Neural progenitor cell (in vitro differentiated cells): ENCODE results near the gene RIMS1.

Experiments used
- EZH2 ChIP-seq: fragments of 200-600 bp; sonication (generic); IDR thresholded peaks from 2 replicates; pipeline ENCODE4 v1.6.1; 2017; ENCODE audit warnings: antibody characterized with exemption, mild to moderate bottlenecking, moderate library complexity
- EZH2phosphoT487 ChIP-seq: fragments of 200-600 bp; sonication (generic); IDR thresholded peaks from 2 replicates; pipeline ENCODE4 v1.6.1; 2017; ENCODE audit warnings: antibody characterized with exemption
- TF ChIP-seq, protein P1 (sequence below): fragments of 200-600 bp; sonication (generic); IDR thresholded peaks from 2 replicates; pipeline ENCODE4 v1.5.1; 2017; ENCODE audit warnings: antibody characterized with exemption, mild to moderate bottlenecking

DNA sequence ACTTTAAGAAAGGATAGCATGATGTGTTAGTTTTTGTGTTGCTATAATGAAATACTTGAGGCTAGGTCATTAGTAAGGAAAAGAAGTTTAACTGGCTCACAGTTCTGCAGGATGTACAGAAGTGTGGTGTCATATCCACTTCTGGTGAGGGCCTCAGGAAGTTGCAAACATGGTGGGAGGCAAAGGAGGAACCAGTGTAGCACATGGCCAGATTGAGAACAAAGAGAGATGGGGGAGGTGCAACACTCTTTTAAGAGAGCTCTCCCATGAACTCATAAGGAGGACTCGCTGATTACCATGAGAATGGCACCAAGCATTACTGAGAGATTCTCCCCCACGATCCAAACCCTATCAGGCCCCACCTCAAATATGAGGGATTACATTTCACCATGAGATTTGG, 265.4 kb downstream of the RIMS1 start:
- TF ChIP-seq EZH2phosphoT487 (no peak), EZH2 (no peak)
- TF ChIP-seq, protein P1, sequence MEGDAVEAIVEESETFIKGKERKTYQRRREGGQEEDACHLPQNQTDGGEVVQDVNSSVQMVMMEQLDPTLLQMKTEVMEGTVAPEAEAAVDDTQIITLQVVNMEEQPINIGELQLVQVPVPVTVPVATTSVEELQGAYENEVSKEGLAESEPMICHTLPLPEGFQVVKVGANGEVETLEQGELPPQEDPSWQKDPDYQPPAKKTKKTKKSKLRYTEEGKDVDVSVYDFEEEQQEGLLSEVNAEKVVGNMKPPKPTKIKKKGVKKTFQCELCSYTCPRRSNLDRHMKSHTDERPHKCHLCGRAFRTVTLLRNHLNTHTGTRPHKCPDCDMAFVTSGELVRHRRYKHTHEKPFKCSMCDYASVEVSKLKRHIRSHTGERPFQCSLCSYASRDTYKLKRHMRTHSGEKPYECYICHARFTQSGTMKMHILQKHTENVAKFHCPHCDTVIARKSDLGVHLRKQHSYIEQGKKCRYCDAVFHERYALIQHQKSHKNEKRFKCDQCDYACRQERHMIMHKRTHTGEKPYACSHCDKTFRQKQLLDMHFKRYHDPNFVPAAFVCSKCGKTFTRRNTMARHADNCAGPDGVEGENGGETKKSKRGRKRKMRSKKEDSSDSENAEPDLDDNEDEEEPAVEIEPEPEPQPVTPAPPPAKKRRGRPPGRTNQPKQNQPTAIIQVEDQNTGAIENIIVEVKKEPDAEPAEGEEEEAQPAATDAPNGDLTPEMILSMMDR = no peak
